GM20431 (cell line): Measurements from ENCODE around the gene RSBN1L.

Source experiments
- in situ Hi-C: fragments of 300-500 bp; cut with MseI, MboI; formaldehyde crosslinking; loops from one replicate; pipeline ENCODE4 v1.15.0; 2020; ENCODE audit warnings: low sequenced_read_pairs; ENCODE audit not compliant: unreplicated experiment

RSBN1L gene

GRCh38 chr7:77830649-77831355 is 134.5 kb downstream of the RSBN1L start:
- in situ Hi-C loops = no loop called here

DNA sequence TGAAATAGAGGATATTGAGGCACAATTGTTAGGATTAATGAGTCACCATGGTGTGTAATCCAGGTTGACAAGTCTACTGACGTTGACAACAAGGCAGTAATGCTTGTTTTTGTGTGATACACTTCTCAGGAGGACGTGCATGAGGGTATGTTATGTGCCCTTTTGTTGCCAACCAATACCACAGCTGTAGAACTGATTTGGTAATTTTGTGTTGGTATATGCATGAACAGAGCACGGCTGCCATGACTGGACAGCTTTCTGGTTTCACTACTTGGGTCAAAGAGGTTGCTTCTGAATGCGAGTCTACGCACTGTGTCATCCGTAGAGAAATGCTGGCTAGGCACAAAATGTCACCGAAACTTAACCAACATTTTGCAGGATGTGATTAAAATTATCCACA is 135.2 kb downstream of the RSBN1L start:
- in situ Hi-C loops = no loop called here

DNA sequence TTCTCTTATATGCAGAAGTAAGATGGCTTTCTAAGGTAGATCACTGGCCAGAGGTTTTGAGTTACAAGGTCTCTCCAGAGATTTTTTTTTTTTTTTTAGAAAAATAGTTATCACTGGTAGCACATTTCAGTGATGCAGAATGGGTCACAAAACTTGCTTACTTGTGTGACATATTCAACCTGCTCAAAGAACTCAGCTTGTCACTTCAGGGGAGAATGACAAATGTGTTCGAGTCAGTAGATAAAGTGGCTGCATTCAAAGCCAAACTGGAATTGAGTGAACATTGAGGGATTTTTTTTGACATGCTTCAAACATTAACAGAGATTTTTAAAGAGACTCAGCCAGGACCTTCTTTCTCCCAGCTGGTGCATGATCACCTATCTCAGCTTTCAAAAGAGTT is 135.7 kb downstream of the RSBN1L start:
- in situ Hi-C loops = no loop called here
